ENCODE results near the gene IL11.

IL11 gene

DNA sequence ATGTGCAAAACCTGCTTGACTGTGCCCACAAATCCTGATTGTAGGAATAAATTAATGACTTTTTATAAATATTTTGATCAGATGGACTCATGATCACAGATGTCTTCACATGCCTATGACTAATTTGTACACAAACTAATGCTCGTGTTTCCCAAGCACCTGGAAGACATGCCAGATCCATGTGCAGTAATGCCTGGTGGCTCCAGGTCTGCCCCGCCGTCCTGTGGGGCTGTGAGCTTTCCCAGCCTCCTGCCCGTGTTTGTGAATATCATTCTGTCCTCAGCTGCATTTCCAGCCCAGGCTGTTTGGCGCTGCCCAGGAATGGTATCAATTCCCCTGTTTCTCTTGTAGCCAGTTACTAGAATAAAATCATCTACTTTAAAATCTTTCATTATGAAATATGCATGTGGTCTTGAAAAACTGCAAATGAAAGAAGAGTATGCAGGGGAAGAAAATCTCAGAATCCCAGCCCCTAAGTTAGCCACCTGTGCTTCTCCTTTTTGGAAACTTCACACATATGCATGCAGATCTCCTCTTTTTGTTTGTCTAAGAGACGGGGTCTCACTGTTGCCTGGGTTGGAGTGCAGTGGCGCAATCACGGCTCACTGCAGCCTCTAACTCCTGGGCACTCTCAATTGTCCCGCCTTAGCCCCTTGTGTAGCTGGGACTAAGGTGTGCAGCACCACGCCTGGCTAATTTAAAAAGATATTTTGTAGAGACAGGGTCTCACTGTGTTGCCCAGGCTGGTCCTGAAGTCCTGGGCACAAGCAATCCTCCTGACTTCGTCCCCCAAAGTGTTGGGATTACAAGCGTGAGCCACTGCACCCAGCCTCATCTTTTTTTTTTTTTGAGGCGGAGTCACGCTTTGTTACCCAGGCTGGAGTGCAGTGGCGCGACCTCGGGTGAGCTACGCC is 21.7 kb upstream of the IL11 start:
- POLR2A ChIA-PET = interaction anchor here (0.7 to 6.1 kb wide), 3 partner anchors 15 to 221 kb away, joined by 3 to 29 read pairs (median 3); partner anchors contain the start of gene UBE2S
- CTCF ChIA-PET = no interaction called here

DNA sequence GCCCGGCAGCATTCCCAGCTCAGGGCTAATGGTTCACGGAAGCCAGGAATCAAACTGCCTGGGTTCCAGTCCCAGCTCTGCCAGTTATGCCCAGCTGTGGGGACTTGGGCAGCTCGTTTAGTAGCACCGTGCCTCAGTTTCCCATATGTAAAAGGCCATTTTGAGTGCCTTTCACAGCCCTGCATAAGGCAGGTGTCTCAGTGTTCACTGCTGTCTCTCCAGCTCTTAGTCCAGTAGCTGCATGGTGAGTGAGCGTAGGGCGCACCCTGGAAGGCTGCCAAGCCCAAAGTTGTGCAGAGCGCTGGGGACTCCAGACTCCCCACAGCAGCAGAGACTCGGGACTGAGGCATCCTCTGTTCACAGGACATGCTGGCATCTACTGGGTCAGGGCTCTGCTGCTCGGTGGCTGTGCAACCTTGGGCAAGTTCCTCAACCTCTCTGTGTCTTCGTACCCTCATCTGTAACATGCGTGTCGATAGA is 21.0 kb upstream of the IL11 start:
- POLR2A ChIA-PET = interaction anchor here (0.9 to 6.1 kb wide), 3 partner anchors 9 to 52 kb away, joined by 3 to 29 read pairs (median 4); partner anchors contain the start of genes KMT5C and UBE2S
- no peak for TF ChIP-seq CTCF (IDR thresholded peaks at IDR 0.05; ENCODE audit: control extremely low read depth, extremely low read depth, low read depth, missing control alignments)
- DNase-seq (ENCODE audit: extremely low spot score) = no peak
- CTCF ChIA-PET = interaction anchor here (1.4 to 1.6 kb wide), 2 partner anchors 20 to 52 kb away, joined by 3 to 4 read pairs; partner anchors contain the start of gene KMT5C

More for the DNA sequence above, 21.7 kb upstream of the IL11 start:
- no peak for DNase-seq (ENCODE audit: extremely low spot score)
- no peak for TF ChIP-seq CTCF (IDR thresholded peaks at IDR 0.05; ENCODE audit: control extremely low read depth, extremely low read depth, low read depth, missing control alignments)

GRCh38 chr19:55390461-55390880 is 20.2 kb upstream of the IL11 start:
- no peak for TF ChIP-seq CTCF (IDR thresholded peaks at IDR 0.05; ENCODE audit: control extremely low read depth, extremely low read depth, low read depth, missing control alignments)
- DNase-seq (ENCODE audit: extremely low spot score) = no peak
- ChIA-PET CTCF (interaction anchor here (1.4 to 1.6 kb wide), 2 partner anchors 21 to 51 kb away, joined by 3 to 4 read pairs; partner anchors contain the start of gene KMT5C), POLR2A (interaction anchor here (0.9 to 6.1 kb wide), 4 partner anchors 9 to 51 kb away, joined by 3 to 29 read pairs (median 6); partner anchors contain the start of genes KMT5C and UBE2S)

- ChIA-PET POLR2A (interaction anchor here (0.6 to 6.1 kb wide), 5 partner anchors 8 to 229 kb away, joined by 3 to 29 read pairs (median 6); partner anchors contain the start of gene UBE2S), CTCF (interaction anchor here (1.4 to 1.9 kb wide), 3 partner anchors 21 to 88 kb away, joined by 3 to 5 read pairs (median 4); partner anchors contain the start of gene KMT5C)
- DNase-seq (ENCODE audit: extremely low spot score) = no peak
- TF ChIP-seq CTCF (IDR thresholded peaks at IDR 0.05; ENCODE audit: control extremely low read depth, extremely low read depth, low read depth, missing control alignments) = no peak
These were observed 19.4 kb upstream of the IL11 start for GRCh38 chr19:55389386-55390317.

GRCh38 chr19:55387736-55388497 is 17.7 kb upstream of the IL11 start:
- CTCF ChIA-PET = interaction anchor here (1.4 to 1.9 kb wide), 2 partner anchors 30 to 86 kb away, joined by 5 read pairs; no protein-coding TSS in a partner anchor
- no peak for DNase-seq (ENCODE audit: extremely low spot score)
- POLR2A ChIA-PET = interaction anchor here (1.2 to 6.1 kb wide), 5 partner anchors 10 to 19 kb away, joined by 5 to 29 read pairs (median 7); partner anchors contain the start of gene UBE2S
- no peak for TF ChIP-seq CTCF (IDR thresholded peaks at IDR 0.05; ENCODE audit: control extremely low read depth, extremely low read depth, low read depth, missing control alignments)
